ENCODE measurements around the gene ERG. TPM values are rescaled to one million over a fixed set of nuclear protein-coding genes. Genes with fewer than 3 reads are reported as not detected.

Gene ERG
- polyA plus RNA-seq, 3 donors, result 19.8 to 20.7 (median 19.8) TPM

- DNase-seq (ENCODE audit: extremely low read depth in 1 of 11, low read depth in 9 of 11, low spot score in 4 of 11), result no peak
Observed at GRCh38 chr21:38448671-38449385, 49.4 kb downstream of the ERG start.

GRCh38 chr21:38447611-38448010 lies 50.7 kb downstream of the ERG start:
- no peak for DNase-seq (ENCODE audit: extremely low read depth in 1 of 11, low read depth in 9 of 11, low spot score in 4 of 11)

DNA sequence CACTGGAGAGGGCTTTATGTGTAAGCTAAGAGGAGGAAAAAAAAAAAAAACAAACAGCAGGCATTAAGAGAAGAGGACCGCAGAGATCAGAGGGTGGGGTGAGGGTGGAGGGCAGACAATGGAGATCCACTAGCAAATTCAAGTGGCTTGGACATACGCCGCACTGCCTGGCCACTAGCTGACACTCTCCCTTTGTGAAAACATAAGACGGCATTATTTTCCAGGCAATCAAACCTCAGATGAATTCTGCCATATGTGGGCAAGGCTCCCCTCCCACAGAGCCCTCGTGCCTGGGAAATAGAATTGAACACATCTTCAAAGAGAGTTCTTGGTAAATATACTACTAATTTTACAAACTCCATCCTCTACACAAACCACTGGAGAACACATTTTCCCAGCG lies 53.6 kb downstream of the ERG start:
- DNase-seq (ENCODE audit: extremely low read depth in 1 of 11, low read depth in 9 of 11, low spot score in 4 of 11), result no peak

DNA sequence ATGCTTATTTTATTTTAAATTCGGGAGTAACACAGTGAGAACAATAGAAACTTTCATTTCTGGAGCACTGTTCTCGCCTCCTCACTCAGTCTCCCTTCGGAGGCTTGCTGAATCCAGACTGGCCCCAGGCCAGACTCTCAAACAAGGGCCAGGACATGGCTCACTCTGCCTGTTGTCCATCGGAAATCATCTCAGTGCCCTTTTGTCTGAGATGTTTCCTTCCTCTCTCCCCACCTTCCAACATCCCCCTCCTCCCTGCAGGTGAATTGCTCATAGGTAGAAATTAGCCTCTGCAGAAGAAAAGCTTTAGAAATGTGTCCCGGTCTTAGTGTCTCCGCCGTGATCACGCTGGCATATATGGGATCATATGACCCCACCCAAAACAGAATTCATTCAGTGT lies 55.2 kb downstream of the ERG start:
- no peak for DNase-seq (ENCODE audit: extremely low read depth in 1 of 11, low read depth in 9 of 11, low spot score in 4 of 11)

GRCh38 chr21:38441153-38441552 lies 57.1 kb downstream of the ERG start:
- no peak for DNase-seq (ENCODE audit: extremely low read depth in 1 of 11, low read depth in 9 of 11, low spot score in 4 of 11)

DNA sequence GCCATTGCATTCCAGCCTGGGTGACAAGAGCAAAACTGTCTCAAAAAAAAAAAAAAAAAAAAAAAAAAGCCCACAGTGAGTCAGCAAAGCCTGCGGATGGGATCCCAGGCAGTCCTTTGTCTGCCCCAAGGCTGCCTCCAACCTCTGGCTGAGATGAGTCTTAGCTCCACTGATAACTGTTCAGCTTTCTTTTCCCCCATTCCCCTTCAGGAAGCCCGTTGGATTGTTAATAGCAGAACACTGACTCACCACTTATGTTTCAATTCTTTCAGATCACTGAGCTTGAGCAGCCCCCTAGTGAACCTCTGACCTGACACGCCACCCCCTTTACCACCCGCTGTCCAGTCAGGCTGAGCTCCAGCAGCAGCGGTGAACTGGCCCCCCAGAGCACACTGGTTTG lies 57.5 kb downstream of the ERG start:
- no peak for DNase-seq (ENCODE audit: extremely low read depth in 1 of 11, low read depth in 9 of 11, low spot score in 4 of 11)

DNA sequence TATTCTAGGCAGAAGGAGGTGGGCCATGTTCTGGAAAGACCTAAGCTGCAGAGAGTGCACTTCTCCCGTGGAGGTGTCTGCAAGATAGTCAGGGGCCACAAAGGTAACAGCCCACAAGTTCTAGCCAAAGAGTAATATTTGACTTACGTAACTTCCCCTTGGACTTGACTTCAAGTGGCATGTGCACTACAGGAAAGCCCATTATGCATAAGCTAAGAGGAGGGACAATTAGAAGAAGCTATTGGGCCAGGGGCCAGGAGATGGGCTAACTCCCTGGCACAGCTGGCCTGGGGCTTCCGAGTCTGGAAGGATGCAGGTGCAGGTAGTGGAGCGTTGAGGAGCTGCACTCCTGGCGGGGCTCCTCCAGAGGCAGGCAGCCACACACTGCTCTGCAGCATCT lies 58.3 kb downstream of the ERG start:
- DNase-seq (ENCODE audit: extremely low read depth in 1 of 11, low read depth in 9 of 11, low spot score in 4 of 11), result no peak

- DNase-seq (ENCODE audit: extremely low read depth in 1 of 11, low read depth in 9 of 11, low spot score in 4 of 11), result no peak
Observed at GRCh38 chr21:38439426-38439825, 58.9 kb downstream of the ERG start.

DNA sequence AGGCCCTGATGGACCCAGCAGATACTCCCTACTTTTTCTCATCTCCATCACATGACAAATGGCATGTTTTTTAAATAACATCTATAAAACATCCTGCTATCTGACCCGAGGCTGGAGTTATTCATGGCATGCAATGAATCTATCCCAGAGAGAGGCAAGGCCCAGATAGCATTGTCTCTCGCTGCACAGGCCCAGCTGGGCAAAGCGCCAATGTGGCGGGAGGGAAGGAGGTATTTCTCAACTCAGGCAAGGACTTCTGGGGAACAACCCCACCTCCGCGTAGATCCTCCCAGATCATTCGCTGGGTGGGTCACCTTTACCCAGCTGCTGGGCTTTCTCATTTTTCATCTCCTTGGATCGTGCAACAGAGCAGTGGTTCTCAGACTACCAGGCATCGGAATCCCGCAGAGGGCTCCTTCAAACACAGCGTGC lies 59.8 kb downstream of the ERG start:
- no peak for DNase-seq (ENCODE audit: extremely low read depth in 1 of 11, low read depth in 9 of 11, low spot score in 4 of 11)

- DNase-seq (ENCODE audit: extremely low read depth in 1 of 11, low read depth in 9 of 11, low spot score in 4 of 11), result no peak
Observed at GRCh38 chr21:38436341-38436740, 61.9 kb downstream of the ERG start.

GRCh38 chr21:38434913-38435533 lies 63.3 kb downstream of the ERG start:
- DNase-seq (ENCODE audit: extremely low read depth in 1 of 11, low read depth in 9 of 11, low spot score in 4 of 11), result peak in 2 of 11 donors; percentile 12 to 15

DNA sequence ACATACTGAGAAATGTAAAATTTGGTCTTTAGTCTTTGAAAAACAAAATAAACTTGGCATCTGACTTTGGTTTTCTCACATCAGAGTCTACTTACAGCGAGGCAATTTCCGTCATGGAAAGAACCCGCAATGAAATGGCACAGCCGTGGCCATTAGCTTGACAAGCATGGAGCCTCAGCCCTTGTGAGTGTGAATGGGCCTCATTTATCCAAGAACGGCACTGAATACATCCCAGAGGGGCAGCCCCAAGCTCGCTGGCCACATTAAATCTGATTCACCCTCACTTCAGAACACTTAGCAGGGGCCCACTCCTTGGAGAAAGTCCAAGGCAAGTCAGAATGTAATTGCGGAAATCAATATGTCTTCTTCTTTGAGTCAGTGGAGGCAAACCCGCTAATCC lies 64.8 kb downstream of the ERG start:
- DNase-seq (ENCODE audit: extremely low read depth in 1 of 11, low read depth in 9 of 11, low spot score in 4 of 11), result no peak

GRCh38 chr21:38430401-38430984 lies 67.8 kb downstream of the ERG start:
- DNase-seq (ENCODE audit: extremely low read depth in 1 of 11, low read depth in 9 of 11, low spot score in 4 of 11), result no peak

- DNase-seq (ENCODE audit: extremely low read depth in 1 of 11, low read depth in 9 of 11, low spot score in 4 of 11), result no peak
Observed at GRCh38 chr21:38429011-38429410, 69.3 kb downstream of the ERG start.

DNA sequence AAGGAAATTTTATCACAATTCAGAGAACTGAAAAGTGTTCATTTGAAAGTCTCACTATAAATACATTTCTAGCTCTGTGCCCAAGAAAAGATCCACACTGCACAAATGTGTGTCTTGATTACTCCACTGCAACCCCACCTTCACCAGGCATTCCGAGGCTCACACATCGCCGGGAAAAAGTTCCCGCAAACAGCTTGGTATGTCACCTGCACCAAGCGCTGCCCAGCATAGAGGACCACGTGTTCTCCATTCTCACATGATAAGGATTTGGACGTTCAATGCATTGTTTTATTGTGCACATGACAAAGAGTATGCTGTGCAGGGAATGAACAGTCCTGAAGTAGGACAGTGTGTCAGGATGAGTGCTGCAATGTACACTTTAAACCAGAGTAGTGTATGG lies 70.1 kb downstream of the ERG start:
- no peak for DNase-seq (ENCODE audit: extremely low read depth in 1 of 11, low read depth in 9 of 11, low spot score in 4 of 11)

- DNase-seq (ENCODE audit: extremely low read depth in 1 of 11, low read depth in 9 of 11, low spot score in 4 of 11), result no peak
Observed at GRCh38 chr21:38424305-38425019, 73.8 kb downstream of the ERG start.

GRCh38 chr21:38422082-38422481 lies 76.2 kb downstream of the ERG start:
- no peak for DNase-seq (ENCODE audit: extremely low read depth in 1 of 11, low read depth in 9 of 11, low spot score in 4 of 11)

DNA sequence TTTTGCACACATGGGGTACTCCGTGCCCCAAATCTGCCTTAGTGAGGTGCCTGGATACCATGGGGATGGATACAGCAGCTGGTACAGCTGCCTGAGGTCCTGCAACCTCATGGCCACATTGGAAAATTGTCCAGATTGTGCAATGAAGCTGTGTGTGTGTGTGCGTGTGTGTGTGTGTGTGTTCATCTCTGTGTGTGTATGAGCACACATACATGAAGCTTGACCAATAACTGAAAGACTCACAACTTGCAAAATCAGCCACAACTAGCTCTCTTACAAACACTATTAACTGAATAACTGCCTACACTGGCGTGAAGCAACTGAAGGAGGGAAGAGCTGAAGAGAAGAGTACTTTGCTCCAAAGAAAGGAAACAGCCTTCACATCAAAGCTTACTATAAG lies 78.1 kb downstream of the ERG start:
- DNase-seq (ENCODE audit: extremely low read depth in 1 of 11, low read depth in 9 of 11, low spot score in 4 of 11), result no peak

GRCh38 chr21:38417726-38418125 lies 80.6 kb downstream of the ERG start:
- no peak for DNase-seq (ENCODE audit: extremely low read depth in 1 of 11, low read depth in 9 of 11, low spot score in 4 of 11)

GRCh38 chr21:38416791-38417190 lies 81.5 kb downstream of the ERG start:
- DNase-seq (ENCODE audit: extremely low read depth in 1 of 11, low read depth in 9 of 11, low spot score in 4 of 11), result no peak
